NCI-H187 (cell line): ENCODE results near the gene STK24.

ENCODE experiments used
- DNase-seq, 2 experiments: peaks; one replicate each; lab custom pipeline; 2025; lab: John Stamatoyannopoulos, UW

The STK24 gene

DNA sequence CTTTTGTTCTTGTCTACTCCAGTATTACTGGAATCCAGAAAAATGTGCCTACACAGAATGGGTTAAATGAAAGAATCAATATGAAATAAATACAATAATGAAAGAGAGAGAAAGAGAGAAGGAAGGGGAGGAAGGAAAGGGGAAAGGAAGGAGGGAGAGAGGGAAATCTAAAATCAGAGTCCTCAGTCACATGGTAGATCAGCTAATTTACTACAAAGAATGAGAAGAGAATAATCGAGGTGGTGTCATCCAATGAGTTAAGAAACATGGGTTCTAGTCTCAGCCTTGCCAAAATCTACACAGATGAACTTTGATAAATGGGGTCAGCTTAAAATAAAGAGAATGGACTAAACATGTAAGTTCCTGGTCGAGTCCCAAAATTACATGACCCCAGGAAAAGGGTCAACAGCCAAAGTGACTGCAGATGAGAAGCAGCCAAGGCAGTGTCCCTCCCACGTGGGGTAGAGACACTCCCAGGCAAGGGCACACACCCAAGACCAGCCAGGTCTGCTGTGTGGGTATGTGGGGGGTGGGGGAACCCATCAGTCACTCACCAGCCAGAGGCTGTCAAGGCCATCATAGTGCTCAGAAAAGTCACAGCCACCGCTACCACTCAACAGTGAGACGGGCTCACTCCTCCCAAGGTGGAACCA is 103.6 kb downstream of the STK24 start:
- no peak for DNase-seq

DNA sequence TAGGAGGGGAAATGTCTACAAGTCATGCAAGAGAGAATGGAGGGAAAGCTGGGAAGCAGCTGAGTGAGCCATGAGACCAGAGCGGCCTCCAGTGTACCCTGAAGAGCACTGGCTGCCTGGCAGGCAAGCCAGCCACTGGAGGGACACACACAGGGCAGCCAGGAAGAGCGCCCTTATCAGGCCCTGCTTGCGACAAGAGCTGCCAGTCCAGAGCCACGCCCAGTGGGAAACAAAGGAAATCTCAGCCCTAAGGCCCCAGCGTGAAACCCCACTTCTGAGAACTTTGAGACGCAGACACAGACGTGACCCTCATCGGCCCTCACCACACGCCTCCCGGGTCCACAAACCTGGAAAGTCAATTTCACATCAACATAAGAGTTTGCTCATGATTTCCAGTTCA is 105.0 kb downstream of the STK24 start:
- DNase-seq = no peak

DNA sequence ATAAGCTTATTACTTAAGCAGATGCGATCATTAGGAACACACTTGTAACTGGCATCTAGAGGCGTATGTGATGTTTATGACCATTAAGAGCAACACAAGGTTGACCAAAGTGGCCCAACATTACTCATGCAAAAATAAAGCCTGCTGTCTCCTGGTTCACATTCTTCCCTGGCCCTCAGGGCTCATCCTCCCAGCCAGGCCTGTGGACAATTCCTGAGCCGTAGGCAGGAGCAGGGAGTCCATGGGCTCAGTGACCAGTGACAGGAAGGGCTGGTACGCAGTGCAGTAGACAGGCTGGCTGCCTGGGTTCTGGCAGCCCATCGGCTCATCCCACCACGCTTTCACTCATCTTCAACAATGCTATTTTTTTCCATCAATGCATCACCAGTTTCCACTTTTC is 106.0 kb downstream of the STK24 start:
- no peak for DNase-seq

DNA sequence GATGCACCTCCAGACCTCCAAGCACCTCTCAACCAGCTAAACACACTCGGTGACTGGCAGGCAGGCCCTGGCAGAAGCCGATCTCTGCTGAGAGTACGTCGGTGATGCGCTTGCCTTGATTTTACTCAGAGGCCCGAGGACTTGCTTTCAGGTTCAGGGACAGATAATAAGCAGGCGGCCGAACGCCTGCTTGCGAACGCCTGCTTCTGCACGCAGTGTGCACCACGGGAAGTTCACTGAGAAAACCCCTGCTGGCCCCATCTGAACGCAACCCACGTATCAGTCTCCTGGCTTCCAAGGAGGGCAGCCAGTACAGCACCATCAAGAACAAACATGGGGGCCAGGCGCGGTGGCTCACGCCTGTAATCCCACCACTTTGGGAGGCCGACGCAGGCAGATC is 108.0 kb downstream of the STK24 start:
- no peak for DNase-seq

DNA sequence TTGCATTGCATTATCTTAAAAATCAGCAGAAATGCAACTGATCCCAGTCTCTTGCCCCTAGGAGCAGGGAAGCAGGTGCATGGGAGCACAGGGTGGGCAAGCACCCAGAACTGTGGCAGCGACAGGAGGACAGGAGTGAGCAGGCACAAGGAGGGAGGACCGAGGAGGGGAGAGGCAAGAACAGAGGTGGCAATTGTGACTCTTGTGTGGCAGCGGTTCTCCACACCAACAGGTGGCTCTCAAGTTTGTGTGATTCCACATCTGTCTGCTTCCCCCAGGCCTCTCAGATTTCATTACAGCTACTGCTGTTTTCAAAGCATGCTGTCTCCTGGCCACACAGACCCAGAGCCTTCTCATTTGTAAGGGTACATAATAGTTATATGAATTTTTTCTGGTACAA is 108.5 kb downstream of the STK24 start:
- no peak for DNase-seq

DNA sequence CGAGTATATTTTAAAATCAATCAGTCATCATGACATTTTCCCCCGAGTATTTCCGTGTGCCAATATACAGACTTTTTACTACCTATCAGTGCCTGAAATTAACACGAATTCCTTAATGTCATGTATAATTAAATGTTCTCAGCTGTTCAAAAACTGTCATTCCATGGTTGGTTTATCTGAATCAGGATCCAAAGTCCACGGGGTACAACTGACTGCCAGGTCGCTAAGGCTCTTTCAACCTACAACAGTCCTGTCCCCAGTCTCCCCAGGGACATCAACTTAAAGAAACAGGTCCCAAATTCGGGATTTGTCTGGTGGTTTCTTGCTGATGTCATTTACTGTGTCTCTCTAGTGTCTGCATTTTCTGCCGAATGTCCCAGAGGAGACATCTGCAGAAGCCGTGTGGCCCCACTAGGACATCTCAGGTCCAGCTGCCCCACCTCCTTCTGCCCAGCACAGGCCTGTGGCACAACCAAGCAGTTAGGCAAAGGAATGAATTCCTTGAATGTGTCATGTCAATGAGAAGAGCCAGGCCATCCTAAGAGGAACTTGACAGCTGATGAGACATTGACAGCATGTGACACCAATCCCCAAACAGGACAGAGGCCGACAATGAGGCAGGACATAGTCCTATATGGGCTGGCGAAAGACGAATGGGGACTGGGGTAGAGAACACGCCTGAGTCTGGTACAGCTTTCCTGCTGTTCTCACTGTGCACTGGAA is 109.5 kb downstream of the STK24 start:
- no peak for DNase-seq

DNA sequence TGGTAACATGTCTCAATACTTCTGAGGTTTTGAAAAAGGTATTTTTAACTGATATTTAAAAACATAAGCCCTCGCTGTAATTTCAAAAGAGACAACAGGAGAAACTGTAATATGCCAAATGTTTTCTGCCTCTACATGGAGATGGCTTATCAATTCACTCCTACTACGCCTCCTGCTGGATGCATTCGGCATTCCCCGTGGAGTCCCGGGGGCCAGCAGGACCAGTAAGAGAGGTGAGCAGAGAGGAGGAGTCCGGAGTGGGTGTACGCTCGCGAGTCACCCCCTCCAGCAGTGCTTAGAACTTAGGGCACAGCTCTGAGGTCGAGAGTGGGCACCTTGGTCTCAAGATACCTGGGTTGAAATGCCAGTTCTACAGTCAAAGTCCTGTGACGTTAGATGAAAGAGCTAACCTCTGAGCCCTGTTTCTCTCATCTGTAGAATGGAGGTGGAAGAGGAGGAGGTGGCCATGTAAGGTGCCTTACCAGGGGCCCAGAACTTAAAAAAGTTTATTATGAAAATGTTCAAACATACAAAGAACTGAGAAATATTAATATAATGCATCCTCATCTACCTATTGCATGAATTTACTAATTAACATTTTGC is 110.2 kb downstream of the STK24 start:
- DNase-seq = peak in 1 of 2 experiments; percentile 35

DNA sequence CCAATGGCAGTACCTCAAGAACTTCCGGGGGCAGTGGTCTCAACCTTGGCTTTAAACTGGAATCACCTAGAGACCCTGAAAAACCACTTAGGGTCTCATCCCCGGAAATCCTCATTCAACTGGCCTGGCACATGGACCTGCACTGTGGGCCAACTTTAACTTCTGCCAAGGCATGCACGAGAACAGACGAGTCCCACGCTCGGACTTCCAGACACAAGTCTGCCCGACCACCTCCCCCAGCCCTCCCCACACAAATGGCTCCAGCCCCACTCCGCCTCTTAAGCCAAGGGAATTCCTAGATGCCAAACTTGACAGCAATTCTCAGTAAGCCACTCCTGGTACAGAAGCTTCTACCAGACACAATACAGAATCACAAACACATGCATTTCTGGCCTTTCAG is 114.0 kb downstream of the STK24 start:
- DNase-seq = no peak

DNA sequence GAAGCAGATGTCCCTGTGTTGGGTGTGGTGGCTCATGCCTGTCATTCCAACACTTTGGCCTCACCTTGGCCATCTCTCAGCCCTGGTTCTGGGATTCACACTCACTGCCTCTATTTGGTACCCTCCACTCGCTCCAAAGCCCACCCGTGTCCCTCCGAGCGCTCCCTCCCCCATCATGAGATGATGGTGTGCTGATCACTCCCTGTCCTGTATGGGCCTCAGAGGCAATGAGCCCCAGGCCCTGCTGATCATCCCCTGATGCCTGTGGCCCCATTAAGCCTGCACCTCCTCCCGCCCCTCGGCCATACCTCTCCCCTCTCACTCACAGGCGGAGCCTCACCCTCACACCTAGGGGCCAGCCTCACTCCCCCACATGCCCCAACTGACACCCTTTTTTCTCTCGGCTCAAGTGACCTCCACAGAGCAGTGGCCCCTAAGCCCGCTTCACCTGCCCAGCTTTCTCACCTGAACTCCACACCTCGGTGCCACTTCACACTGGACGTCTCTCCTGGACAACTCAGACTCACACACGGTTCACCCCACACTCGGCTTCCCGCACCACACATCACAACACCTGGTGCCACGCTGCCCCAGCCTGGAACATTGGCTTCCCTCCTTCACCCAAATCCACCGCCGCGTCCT is 114.5 kb downstream of the STK24 start:
- DNase-seq = no peak

DNA sequence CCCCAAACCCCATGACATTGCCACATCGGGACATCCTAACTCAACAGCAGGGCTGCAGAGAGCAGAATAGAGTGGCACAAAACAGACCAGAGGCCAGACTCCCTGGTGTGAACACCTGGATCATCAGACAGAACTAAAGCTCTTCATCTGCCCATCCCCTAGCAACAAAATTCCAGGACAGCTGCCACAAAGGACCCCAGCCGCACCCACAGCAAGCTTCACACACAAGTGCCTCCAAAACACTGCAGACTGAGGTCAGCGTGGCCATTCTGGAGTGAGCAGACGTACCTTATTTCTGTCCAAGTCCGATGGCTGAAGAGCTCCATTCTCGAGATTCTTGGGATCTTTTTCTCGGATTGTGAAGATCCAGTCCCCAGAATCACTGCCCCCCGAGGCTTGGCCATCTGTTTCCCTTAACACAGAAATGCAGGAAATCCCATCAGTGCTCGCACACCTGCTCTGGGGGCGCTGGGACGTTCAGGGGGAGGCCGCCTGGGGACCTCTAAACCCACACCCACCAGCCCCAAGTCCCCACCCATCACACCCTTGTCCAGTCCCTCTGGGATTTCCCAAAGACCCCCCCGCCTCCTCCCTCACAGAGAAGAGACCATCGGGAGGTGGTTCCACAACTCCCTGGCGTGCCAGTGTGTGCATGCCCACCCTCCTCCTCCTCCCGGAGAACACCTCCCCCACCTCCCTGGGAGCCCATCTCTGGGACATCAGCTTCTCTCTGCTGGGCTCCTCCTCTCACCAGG is 115.2 kb downstream of the STK24 start:
- no peak for DNase-seq

DNA sequence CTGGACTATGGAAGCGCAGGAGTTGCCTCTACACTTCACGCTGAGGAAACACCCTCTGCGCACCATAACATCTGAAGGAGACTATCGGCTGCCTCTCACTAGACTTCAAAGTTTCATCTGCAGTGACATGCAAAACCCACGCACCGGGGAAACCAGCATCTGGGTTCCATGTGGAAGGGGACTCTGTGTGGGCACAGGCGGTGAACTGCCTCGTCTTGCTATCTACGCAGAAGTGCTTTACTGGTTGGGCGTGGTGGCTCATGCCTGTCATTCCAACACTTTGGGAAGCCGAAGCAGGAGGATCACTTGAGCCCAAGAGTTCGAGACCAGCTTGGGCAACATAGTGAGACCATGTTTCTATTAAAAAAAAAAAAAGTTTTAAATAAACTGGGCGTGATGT is 116.4 kb downstream of the STK24 start:
- no peak for DNase-seq

DNA sequence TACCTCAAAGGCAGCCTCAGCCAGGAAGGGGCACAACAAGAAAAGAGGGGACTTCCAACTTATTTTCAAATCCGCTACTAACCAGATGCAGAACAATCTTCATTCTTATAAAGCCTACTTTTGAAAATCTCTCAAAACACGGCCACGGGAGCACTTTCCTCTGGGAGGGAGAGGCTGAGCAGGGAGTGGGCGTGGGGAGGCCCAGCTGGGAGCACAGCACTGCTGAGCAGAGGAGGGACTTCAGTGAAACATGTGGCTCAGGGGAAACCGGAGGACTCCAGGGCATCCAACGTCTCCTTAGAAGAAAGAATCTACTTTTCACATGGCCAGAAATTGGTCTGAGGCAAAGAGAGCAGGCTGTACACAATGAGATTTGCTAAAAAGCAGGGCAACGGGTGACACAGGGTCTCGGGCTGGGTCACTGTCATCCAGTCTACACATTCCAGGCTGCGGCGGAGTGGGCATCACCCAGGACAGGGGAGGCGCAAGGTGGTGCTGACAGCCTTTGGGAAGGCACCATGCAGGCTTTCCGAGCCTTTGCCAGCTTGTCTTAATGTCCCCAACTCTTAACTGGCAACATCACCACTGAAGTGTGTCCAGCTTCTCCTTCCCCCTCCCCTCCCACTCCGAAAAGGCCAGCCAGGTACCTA is 117.1 kb downstream of the STK24 start:
- DNase-seq = no peak

DNA sequence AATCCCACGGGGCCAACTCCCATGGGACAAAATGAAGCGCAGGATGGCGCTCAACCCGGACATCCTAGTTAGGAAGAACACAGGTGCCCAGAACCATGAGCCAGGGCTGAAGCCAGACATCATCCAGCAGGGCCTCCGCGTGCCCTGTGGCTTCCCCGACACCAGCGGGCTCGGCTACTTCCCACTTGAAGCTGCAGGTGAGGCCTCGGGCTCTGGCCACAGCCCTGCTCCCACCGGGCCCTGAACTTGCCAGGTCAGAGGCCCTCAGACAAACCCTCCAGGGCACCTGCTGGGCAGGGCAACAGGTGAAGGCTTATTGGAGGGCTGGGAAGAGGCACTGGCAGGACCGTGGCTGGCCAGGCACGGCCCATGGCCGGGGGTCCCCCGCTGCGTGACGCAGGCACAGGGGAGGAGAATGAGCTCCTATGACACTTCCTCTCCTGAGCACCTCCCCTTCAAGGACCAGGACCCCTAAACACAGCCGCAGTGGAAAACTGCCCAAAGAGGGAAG is 117.7 kb downstream of the STK24 start:
- no peak for DNase-seq

DNA sequence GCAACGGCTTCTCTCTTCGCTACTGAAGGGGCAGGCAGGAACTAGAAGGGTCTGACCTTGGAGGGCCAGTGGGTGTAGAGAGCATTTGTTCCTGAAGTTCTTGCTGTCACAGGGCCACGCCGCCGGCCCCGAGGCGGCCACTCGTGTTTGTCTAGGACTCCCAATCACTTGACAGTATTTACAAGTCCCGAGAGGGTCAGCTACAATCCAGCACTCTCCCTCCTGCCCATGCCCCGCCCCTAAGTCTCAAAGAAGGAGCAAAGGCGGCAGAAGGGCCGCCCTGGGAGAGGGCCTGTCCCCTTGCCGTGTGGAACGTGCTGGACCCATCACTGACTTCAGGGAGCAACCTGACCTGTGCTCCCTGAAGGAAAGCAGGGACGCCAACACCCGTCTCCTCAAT is 118.5 kb downstream of the STK24 start:
- DNase-seq = no peak

DNA sequence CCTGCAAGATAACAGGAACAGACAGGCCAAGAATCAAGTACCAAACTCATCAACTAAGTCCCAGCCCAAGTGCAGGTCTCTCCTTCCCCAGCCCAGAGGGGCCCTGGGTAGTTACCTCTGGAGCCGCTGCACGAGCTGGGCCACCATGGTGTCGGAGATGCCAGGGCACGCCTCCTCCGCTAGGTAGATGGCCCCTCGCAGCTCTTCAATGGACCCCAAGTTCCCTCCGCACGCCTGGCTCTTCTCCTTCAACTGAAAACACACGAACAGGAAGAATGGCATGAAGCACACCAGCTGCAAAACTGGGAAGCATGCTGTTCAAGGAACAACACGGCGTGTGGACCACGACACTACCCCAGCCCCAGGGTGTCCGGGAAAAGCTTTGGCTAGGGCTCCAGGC is 119.9 kb downstream of the STK24 start:
- DNase-seq = no peak

DNA sequence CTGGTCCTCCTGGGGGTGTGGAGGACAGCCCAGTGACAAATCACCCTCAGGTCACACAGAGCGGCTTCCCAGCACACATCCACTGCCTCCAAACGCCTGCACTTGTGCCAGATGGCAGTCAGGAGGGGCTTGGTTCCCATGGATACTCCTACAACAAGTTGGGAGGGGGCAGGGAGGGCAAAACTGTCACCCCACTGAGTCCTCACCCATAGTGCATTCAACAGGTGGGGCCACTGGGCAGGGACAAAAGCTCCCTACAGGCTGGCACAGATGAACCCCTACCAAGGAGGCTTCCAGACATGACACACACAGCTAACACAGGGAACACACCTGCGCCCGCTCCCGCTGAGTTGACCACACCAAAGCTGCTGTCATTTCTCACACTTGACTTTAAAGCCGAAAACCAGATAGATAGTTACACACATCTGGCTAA is 120.5 kb downstream of the STK24 start:
- DNase-seq = no peak

DNA sequence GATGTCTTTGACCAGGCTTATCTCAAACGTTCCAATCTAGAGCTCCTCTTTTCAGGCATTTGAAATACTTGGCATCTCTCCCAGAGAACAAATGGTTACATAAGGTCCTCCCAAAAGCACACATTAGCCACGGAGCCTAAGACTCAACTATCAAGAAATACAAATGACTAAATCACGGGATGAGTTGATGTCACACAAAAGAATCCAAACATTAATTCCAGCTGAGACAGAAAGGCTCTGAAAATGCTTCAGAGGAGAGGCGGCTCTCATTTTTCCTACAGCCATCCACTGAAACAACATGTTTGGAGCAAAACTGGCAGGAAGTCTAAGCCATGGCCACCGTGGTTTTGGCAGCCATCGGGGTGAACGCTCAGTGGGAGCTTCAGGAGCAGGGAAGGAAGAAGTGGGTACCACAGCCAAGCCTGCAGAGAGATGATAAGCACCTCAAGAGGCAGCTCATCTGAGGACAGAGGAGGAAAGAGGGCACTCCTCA is 122.5 kb downstream of the STK24 start:
- DNase-seq = no peak

DNA sequence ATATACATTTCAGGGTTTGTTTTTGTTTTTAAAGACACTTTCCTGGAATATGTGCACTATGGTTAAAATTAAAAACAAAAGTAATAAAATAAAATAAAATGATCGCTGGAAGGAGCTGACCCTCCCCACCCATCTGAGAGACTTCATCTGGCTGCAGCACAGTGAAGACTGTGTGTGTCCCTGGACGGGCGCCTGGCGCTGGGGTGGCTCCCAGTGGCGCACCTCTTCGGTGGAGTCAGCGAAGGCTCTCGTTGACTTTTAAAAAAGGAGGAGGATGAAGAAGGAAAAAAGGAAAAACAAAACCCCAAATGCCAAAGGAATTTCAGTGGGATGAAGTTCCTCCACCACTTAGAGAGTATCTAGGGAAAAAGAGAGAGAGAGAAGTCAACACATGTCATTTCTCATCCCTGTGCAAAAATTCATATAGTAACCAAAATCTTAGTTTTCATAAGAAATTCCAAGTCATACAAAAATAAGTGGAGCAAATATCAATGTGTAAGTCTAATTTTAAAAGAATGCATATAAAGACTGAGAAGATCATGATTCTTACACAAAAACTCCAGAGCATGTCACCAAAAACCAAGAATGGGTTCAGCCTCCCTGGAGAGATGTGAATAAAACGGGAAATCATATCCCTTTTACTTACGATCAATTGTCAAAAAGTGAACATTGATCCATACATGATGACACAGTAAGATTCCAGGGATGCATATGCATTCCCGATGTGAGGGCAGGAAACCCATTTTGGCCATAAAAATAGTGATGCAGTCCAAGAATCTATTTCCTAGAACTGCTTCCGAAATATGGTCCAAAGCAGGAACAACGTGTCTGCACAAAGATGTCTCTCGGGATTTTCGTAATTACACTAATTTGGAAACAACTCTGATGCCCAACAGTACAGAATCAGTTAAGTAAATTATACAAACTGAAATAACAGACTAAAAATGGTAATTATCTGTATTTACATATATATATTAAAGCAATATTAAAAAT is 123.8 kb downstream of the STK24 start:
- no peak for DNase-seq

DNA sequence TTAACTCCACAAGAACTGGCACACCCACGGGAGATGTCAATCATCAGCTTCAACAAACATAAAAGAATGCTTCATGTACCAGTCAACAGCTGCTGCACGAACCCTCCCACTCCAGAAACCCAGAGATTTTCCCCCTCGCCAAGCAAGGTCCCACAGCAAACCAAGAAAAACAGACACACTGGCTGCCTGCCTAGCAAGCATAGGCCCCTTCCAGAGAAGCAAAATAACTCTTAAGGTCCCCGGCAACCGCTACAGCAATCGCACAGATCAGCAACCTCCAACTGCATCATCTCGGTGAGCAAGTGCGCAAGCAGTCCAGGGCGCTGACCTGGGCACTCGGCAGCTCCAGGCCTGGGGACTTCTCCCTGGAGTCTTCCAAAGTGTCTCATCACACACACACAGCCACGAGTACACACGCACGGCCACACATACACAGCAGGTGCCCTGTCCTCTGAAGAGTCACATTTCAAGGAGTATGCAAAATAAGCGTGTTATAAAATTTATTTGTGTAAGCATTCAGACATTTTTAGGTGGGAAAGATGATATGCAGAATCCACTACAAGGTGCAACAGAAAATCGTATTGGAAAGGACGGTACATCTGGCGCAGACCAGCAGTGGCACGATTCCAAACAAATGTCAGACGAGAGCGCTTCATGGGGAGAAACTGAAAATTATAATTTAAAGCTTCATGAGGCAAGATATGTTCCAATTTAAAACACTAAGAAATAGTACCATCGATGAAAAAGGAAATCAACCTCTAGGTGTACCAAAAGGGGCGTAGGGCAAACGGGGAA is 125.0 kb downstream of the STK24 start:
- DNase-seq = peak in 1 of 2 experiments; percentile 42
